ENCODE data around the gene LRRC51. TPM values are rescaled to one million over a fixed set of nuclear protein-coding genes. Genes with fewer than 3 reads are reported as not detected.

The LRRC51 gene
- total and polyA plus RNA-seq, 2 of the 4 experiments (the other 2 are of a cell fraction) = 5.3 to 5.6 TPM

GRCh38 chr11:72098741-72099140 is 18.1 kb downstream of the LRRC51 start:
- Histone ChIP-seq H3K14ac (replicated peaks; ENCODE audit: low read depth, low read length) (no peak overlapping the region), H4K20me1 (ENCODE audit: insufficient read depth, low read length) (no peaks in the 10 kb centered on the region; the same call in 1 of the 2 replicates), H2BK15ac (ENCODE audit: low read depth, low read length) (no peak overlapping the region), H3K23ac (ENCODE audit: low read depth, low read length) (no peak overlapping the region), H3K27me3 (ENCODE audit: control insufficient read depth, insufficient read depth, low read length) (no peaks in the 10 kb centered on the region), H3K9ac (ENCODE audit: low read depth, low read length) (no peak overlapping the region), H3K36me3 (ENCODE audit: control insufficient read depth, insufficient read depth, low read length) (peaks cover 49% of the 10 kb centered on the region), H3K4me2 (ENCODE audit: low read depth, low read length) (no peak overlapping the region), H3K27ac (ENCODE audit: insufficient read depth, low read length) (no peak overlapping the region), H4K8ac (ENCODE audit: low read depth in 2 of 2, low read length in 2 of 2) (no peak overlapping the region), H3K79me1 (ENCODE audit: low read depth in 1 of 2, low read length in 2 of 2) (peaks cover 34 to 61% of the 10 kb centered on the region in 2 experiments), H2AK5ac (ENCODE audit: low read depth, low read length) (no peak overlapping the region), H3K9me1 (ENCODE audit: insufficient read depth, low read length) (peaks cover 31% of the 10 kb centered on the region), H2AFZ (replicated peaks; ENCODE audit: low read length, poor library complexity) (no peak overlapping the region), H2BK20ac (ENCODE audit: low read depth, low read length) (no peak overlapping the region), H3K4me3 (ENCODE audit: insufficient read depth, low read depth, low read length) (no peak overlapping the region), H4K91ac (ENCODE audit: insufficient read depth, low read depth, low read length) (no peak overlapping the region), H2BK120ac (ENCODE audit: low read depth, low read length) (no peak overlapping the region), H2BK5ac (ENCODE audit: low read depth, low read length, poor library complexity, severe bottlenecking) (no peak overlapping the region), H3K4ac (ENCODE audit: low read depth, low read length) (no peak overlapping the region), H4K5ac (ENCODE audit: low read depth, low read length) (no peak overlapping the region), H3K18ac (ENCODE audit: low read depth, low read length) (no peak overlapping the region), H3K4me1 (ENCODE audit: control insufficient read depth, insufficient read depth, low read length) (peaks cover 9% of the 10 kb centered on the region), H3K9me3 (ENCODE audit: control insufficient read depth, insufficient read depth, low read length) (no peaks in the 10 kb centered on the region), H2AK9ac (replicated peaks; ENCODE audit: low read depth, low read length, poor library complexity) (no peak overlapping the region), H3K56ac (ENCODE audit: extremely low read depth, insufficient read depth, low read length) (no peak overlapping the region)
- in situ Hi-C loops (cut with MboI; ENCODE audit: low sequenced_read_pairs) = loop anchor here (10.0 kb wide), 1 partner anchor 74 kb away; no protein-coding TSS in a partner anchor
- TF ChIP-seq POLR2A (IDR thresholded peaks at IDR 0.05; ENCODE audit: low read depth, low read length) (no peak), SMC3 (IDR thresholded peaks at IDR 0.05; ENCODE audit: low read depth, low read length) (no peak), MXI1 (IDR thresholded peaks at IDR 0.05; ENCODE audit: borderline replicate concordance, low read depth, low read length) (no peak), CEBPB (IDR thresholded peaks at IDR 0.05; ENCODE audit: low read depth, low read length) (no peak), FOS (IDR thresholded peaks at IDR 0.05; ENCODE audit: low read depth, low read length) (no peak), RCOR1 (IDR thresholded peaks at IDR 0.05; ENCODE audit: insufficient replicate concordance, low read length) (no peak), NFE2L2 (IDR thresholded peaks at IDR 0.05; ENCODE audit: low read depth, low read length) (no peak), CHD1 (IDR thresholded peaks at IDR 0.05; ENCODE audit: low read depth, low read length) (no peak), MAZ (IDR thresholded peaks at IDR 0.05; ENCODE audit: borderline replicate concordance, low read depth, low read length) (no peak), RFX5 (IDR thresholded peaks at IDR 0.05; ENCODE audit: low read depth, low read length) (no peak), RAD21 (IDR thresholded peaks at IDR 0.05; ENCODE audit: low read length) (no peak), USF2 (IDR thresholded peaks at IDR 0.05; ENCODE audit: low read depth, low read length) (no peak), ELK1 (IDR thresholded peaks at IDR 0.05; ENCODE audit: borderline replicate concordance, low read depth, low read length) (no peak), MAFK (IDR thresholded peaks at IDR 0.05; ENCODE audit: low read depth, low read length) (no peak), BHLHE40 (IDR thresholded peaks at IDR 0.05; ENCODE audit: low read depth, low read length) (no peak), CTCF (conservative IDR thresholded peaks at IDR 0.05; ENCODE audit: low read depth, low read length) (no peak)
- ChIA-PET POLR2A (ENCODE audit: unreplicated experiment) (interaction anchor here (1.1 kb wide), 1 partner anchor 43 kb away, joined by 3 read pairs; no protein-coding TSS in a partner anchor), CTCF (no interaction called here)
- no TSS peak for BruUV-seq (replicated peaks)
- dilution Hi-C loops (cut with HindIII; ENCODE audit: low sequenced_read_pairs, unreplicated experiment) = no loop called here
- WGBS, 2 experiments (ENCODE audit: extremely low coverage in 2 of 2, insufficient read length in 1 of 2) = no CpG with 5 or more reads among the region's 3 CpGs
- ATAC-seq (ENCODE audit: low read depth) (no peak), DNase-seq (no peak)
- intact Hi-C loops (cut with micrococcal nuclease) = no loop called here
